ENCODE results near the gene STPG2. TPM values are rescaled to one million over a fixed set of nuclear protein-coding genes. Genes with fewer than 3 reads are reported as not detected.

STPG2 gene
- total RNA-seq, 2 donors from 2014 or later: 0.19 TPM; not detected in 1

- H3K4me3 ChIP-seq: no peak overlapping the region
- intact Hi-C loops (cut with DNase I): no loop called here
Observed at GRCh38 chr4:97836662-97837061, 306.6 kb downstream of the STPG2 start.

GRCh38 chr4:97828646-97829045 lies 314.6 kb downstream of the STPG2 start:
- DNase-seq: no peak
- Histone ChIP-seq H3K36me3 (no peaks in the 10 kb centered on the region), H3K4me3 (no peak overlapping the region), H3K4me1 (no peaks in the 10 kb centered on the region), H3K27me3 (no peaks in the 10 kb centered on the region), H3K9me3 (no peaks in the 10 kb centered on the region), H3K9ac (ENCODE audit: low read depth in 2 of 2, low read length in 2 of 2) (no peak overlapping the region), H3K27ac (no peak overlapping the region)
- intact Hi-C loops (cut with DNase I): no loop called here
- TF ChIP-seq CTCF (IDR thresholded peaks at IDR 0.05): no peak

More at GRCh38 chr4:97836662-97837061, 306.6 kb downstream of the STPG2 start:
- H3K27me3 ChIP-seq: no peaks in the 10 kb centered on the region
- H3K9me3 ChIP-seq: no peaks in the 10 kb centered on the region
- no peak overlapping the region for H3K9ac ChIP-seq (ENCODE audit: low read depth in 2 of 2, low read length in 2 of 2)
- no peaks in the 10 kb centered on the region for H3K4me1 ChIP-seq
- no peak for TF ChIP-seq CTCF (IDR thresholded peaks at IDR 0.05)
- DNase-seq: no peak
- no peaks in the 10 kb centered on the region for H3K36me3 ChIP-seq
- H3K27ac ChIP-seq: no peak overlapping the region

- H3K27me3 ChIP-seq: no peaks in the 10 kb centered on the region
- H3K36me3 ChIP-seq: no peaks in the 10 kb centered on the region
- no peak for DNase-seq
- intact Hi-C loops (cut with DNase I): no loop called here
- H3K27ac ChIP-seq: no peak overlapping the region
- H3K4me1 ChIP-seq: no peaks in the 10 kb centered on the region
- no peak overlapping the region for H3K4me3 ChIP-seq
- H3K9me3 ChIP-seq: no peaks in the 10 kb centered on the region
- no peak overlapping the region for H3K9ac ChIP-seq (ENCODE audit: low read depth in 2 of 2, low read length in 2 of 2)
- TF ChIP-seq CTCF (IDR thresholded peaks at IDR 0.05): no peak
Observed at GRCh38 chr4:97819294-97819693, 324.0 kb downstream of the STPG2 start.

GRCh38 chr4:97812768-97813167 lies 330.5 kb downstream of the STPG2 start:
- no peak for DNase-seq
- Histone ChIP-seq H3K9me3 (no peaks in the 10 kb centered on the region), H3K27ac (no peak overlapping the region), H3K9ac (ENCODE audit: low read depth in 2 of 2, low read length in 2 of 2) (no peak overlapping the region), H3K4me1 (no peaks in the 10 kb centered on the region), H3K36me3 (no peaks in the 10 kb centered on the region), H3K4me3 (no peak overlapping the region), H3K27me3 (no peaks in the 10 kb centered on the region)
- intact Hi-C loops (cut with DNase I): no loop called here
- TF ChIP-seq CTCF (IDR thresholded peaks at IDR 0.05): no peak

- Histone ChIP-seq H3K9me3 (no peaks in the 10 kb centered on the region), H3K4me1 (no peaks in the 10 kb centered on the region), H3K27me3 (no peaks in the 10 kb centered on the region), H3K36me3 (no peaks in the 10 kb centered on the region), H3K27ac (no peak overlapping the region), H3K4me3 (no peak overlapping the region), H3K9ac (ENCODE audit: low read depth in 2 of 2, low read length in 2 of 2) (no peak overlapping the region)
- no peak for TF ChIP-seq CTCF (IDR thresholded peaks at IDR 0.05)
- no peak for DNase-seq
- intact Hi-C loops (cut with DNase I): no loop called here
Observed at GRCh38 chr4:97786306-97786920, 356.9 kb downstream of the STPG2 start.
